D721Med (cell line): Measurements from ENCODE around the gene VPS13D.
"Not testable (repeated sequence)": the region's sequence is repeated elsewhere in the genome, so short reads cannot be mapped to it uniquely, and the experiment has no call there.

Source experiments
- DNase-seq: peaks from one replicate; pipeline ENCODE4 v3.0.0; 2011; ENCODE audit warnings: low spot score; ENCODE audit not compliant: insufficient read length
- FAIRE-seq: peaks from 2 replicates; lab custom pipeline; 2011; peaks lifted over from hg19 to GRCh38; lab: Jason Lieb, UNC
- TF ChIP-seq, protein P1 (sequence below): IDR thresholded peaks from 2 replicates; pipeline ENCODE4 v1.5.1; 2012; ENCODE audit warnings: mild to moderate bottlenecking, control low read depth; ENCODE audit not compliant: insufficient read depth; ENCODE audit errors: missing control alignments

Gene VPS13D

DNA sequence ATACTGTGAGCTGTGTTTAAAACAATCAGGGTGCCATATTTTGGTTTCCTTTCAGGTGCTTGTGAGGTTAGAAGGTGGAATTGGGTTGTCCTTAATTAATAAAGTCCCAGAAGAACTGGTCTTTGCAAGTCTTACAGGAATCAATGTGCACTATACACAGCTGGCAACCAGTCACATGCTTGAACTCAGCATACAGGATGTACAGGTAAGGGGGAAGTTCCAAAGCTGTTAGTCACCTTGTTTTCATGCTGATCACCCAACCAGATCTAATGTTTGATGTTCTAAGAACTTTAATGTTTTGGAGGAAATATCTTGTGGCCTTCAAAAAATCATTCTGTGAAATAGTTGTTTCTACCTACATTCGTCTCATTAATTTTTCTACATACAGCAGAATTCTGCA, 156.3 kb downstream of the VPS13D start:
- TF ChIP-seq, protein P1, sequence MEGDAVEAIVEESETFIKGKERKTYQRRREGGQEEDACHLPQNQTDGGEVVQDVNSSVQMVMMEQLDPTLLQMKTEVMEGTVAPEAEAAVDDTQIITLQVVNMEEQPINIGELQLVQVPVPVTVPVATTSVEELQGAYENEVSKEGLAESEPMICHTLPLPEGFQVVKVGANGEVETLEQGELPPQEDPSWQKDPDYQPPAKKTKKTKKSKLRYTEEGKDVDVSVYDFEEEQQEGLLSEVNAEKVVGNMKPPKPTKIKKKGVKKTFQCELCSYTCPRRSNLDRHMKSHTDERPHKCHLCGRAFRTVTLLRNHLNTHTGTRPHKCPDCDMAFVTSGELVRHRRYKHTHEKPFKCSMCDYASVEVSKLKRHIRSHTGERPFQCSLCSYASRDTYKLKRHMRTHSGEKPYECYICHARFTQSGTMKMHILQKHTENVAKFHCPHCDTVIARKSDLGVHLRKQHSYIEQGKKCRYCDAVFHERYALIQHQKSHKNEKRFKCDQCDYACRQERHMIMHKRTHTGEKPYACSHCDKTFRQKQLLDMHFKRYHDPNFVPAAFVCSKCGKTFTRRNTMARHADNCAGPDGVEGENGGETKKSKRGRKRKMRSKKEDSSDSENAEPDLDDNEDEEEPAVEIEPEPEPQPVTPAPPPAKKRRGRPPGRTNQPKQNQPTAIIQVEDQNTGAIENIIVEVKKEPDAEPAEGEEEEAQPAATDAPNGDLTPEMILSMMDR, result no peak
- DNase-seq, result no peak
- no peak for FAIRE-seq

DNA sequence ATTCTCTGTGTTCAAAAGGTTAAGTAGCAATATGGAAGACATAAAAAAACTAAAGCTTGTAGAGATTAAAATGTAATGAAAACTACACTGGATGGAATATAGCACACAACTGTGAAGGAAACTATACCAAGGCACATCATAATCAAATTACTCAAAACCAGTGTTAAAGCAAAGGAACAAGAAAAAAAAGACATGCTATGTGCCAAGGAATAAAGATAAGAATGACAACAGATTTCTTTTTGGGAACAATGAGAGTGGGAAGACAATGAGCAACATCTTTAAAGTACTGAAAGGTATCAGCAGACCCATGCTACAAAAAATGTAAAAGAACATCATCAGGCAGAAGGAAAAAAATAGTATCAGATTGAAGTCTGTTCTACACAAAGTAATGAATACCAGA, 157.8 kb downstream of the VPS13D start:
- TF ChIP-seq, protein P1, result no peak
- FAIRE-seq (no peak), DNase-seq (no peak)

DNA sequence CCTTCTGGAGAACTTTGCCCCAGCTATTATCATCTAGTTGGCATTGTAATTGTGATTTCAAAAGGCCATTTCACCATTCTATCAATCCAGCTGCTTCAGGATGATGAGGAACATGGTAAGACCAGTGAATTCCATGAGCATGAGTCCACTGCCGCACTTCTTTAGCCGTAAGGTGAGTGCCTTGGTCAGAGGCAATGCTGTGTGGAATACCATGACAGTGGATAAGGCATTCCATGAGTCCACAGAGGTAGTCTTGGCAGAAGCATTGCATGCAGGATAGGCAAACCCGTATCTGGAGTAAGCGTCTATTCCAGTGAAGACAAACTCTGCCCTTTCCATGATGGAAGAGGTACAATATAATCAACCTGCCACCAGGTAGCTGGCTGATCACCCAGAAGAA, 160.5 kb downstream of the VPS13D start:
- not testable (repeated sequence) for FAIRE-seq, DNase-seq

DNA sequence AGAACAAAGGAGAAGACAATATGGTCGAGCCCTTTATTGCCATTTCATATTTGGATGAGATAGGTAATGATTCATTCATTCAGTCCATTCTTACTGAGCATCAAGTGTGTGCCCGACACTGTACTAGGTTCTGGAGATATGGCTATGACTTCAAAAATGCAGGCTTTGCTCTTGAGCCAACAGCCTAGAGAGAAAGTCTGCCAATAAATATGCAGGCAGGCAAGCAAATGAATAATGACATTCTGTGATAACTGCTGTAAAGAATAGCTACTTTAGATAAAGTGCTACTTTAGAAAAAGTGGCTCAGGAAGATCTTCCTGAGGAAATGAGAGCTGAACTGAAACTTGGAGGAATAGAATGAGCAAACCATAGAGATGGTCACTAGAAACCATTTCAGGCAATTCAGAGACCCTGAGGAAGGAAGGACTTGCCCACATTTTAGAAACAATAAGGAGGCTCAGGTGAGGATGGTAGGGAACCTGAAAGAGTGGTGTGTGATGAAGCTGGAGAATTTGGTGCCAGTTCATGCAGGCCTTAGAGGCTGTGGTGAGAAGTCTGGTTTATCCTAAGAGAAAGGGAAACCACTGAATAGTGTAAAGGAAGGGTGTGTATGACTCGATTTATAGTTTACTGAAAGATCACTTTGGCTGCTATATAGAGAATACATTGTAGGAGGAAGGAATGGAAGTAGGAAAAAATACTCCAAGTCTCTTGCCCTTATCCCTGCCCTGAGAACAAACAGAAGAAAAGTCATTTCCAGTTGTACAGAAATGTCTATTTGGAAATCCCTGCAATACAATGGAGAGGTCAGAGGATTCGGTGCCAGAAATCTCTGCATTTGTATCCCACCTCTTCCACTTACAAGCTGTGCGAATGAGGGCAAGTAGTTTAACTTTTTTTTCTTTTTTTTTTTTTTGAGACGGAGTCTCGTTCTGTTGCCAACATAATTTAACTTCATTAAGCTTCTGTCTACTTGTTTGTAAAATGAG, 167.9 kb downstream of the VPS13D start:
- TF ChIP-seq, protein P1, result no peak
- FAIRE-seq (no peak), DNase-seq (no peak)

DNA sequence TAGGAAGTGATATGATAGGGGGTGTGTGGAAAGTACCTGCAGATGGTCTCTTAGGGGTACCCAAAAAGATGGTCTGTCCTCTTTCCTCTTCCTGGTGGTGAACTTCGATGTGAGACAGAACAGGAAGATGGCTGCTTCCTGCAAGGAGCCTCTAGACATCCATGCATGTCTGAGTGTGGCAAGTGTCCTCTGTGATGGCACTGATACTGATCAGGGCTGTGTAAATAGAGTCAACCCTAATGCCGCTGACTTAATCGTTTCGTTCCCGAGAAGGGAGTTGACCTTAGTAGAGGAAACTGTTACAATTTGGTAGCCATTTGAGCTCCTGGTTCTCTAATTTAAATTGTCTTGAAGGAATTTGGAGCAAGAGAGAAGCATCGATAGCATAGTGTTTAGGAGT, 168.6 kb downstream of the VPS13D start:
- TF ChIP-seq, protein P1, result no peak
- DNase-seq (no peak), FAIRE-seq (no peak)

DNA sequence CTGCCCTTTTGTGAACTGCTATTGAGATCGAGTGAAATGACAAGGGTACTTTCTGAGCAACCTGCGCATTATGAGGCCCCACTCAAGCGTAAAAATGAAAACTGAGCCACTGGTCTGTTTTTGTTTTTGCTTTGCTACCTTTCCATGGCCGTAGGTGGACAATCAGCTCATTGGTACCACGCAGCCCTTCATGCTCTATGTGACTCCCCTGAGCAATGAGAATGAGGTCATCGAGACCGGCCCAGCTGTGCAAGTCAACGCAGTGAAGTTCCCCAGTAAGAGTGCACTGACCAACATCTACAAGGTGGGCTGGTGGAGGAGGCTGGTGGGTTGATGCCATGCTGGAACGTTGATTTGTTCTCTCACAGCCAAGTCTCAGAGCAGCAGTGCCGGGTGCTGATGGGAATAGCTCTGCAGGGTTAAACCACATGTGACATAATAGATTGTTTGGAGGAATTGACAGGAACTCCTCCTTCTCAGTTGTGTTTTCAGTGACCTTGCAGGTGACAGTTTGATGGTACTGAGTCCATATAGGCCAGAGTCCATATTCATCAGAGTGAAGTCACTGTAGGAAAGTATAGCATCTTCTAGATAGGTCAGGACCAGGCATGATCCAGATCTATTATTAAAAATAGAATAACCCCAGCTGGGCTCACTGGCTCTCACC, 170.3 kb downstream of the VPS13D start:
- no peak for DNase-seq
- FAIRE-seq, result no peak
- TF ChIP-seq, protein P1, result no peak

DNA sequence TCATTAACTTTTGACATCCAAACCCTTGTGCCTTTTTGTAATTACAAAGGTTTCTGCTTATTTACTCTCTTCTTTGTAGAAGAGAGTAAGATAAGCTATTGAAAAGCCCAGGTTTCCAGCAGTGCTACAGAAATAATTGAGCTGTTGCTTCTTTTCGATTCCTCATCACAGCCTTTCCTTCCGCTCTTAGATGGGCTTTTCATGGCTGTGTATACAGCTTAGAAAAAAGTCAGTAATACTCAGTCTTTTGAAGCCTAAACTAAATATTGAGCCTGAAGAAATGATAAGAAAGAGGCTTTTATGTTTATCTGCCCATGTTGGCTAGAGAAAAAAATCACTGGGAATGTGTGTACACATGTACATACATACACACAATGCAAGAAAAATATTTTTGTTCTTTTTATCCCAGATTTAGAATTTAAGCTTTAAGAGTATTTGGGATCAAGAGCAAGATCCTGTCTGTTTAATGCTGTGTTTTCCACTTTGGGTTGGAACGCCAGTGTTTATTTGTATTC, 172.4 kb downstream of the VPS13D start:
- DNase-seq (no peak), FAIRE-seq (no peak)
- TF ChIP-seq, protein P1, result no peak
